Esophagus muscularis mucosa (tissue), 4 donors: Measurements from ENCODE around the gene CCT6A. TPM values are rescaled to one million over a fixed set of nuclear protein-coding genes. Genes with fewer than 3 reads are reported as not detected.
"Not testable (repeated sequence)": the region's sequence is repeated elsewhere in the genome, so short reads cannot be mapped to it uniquely, and the experiment has no call there.

ENCODE experiments used
- DNase-seq: peaks from one replicate; pipeline ENCODE4 v3.0.0-alpha.2; 2017; ENCODE audit errors: extremely low spot score
- H3K27ac ChIP-seq, 4 donors: fragments of 200-600 bp; sonication (generic); replicated peaks in 1 of 4; 1 replicate in 3 of 4; 2 replicates in 1 of 4; pipeline ENCODE4 v1.5.1; 2016 to 2019; ENCODE audit warnings: mild to moderate bottlenecking in 1 of 4
- H3K27me3 ChIP-seq, 4 donors: fragments of 200-600 bp; sonication (generic); one replicate each; pipeline versions ENCODE4 v1.5.1 to v1.6.0; 2016 to 2019
- H3K36me3 ChIP-seq, 4 donors: fragments of 200-600 bp; sonication (generic); one replicate each; pipeline ENCODE4 v1.5.1; 2016 to 2019
- H3K4me1 ChIP-seq, 4 donors: fragments of 200-600 bp; sonication (generic); one replicate each; pipeline ENCODE4 v1.5.1; 2016 to 2019
- H3K4me3 ChIP-seq, 4 donors: fragments of 200-600 bp; sonication (generic); 1 replicate in 2 of 4; 2 replicates in 2 of 4; pipeline ENCODE4 v1.5.1; 2016 to 2019; ENCODE audit warnings: mild to moderate bottlenecking in 4 of 4, moderate library complexity in 1 of 4
- H3K9me3 ChIP-seq, 4 donors: fragments of 200-600 bp; sonication (generic); 1 replicate in 3 of 4; 2 replicates in 1 of 4; pipeline ENCODE4 v1.5.1; 2016 to 2019
- EP300 ChIP-seq: sonication (generic); formaldehyde crosslinking; IDR thresholded peaks from one replicate; pipeline ENCODE4 v1.6.1; 2017; ENCODE audit warnings: antibody characterized with exemption
- POLR2A ChIP-seq: fragments of 450-650 bp; IDR thresholded peaks from one replicate; pipeline ENCODE4 v1.6.1; 2017; ENCODE audit warnings: antibody characterized with exemption, moderate library complexity, mild to moderate bottlenecking, low read depth
- POLR2AphosphoS5 ChIP-seq, 2 donors: sonication (generic); formaldehyde crosslinking; IDR thresholded peaks; one replicate each; pipeline ENCODE4 v1.6.1; 2017; ENCODE audit warnings: antibody characterized with exemption in 2 of 2
- WGBS: methylation state at CpG from one replicate; pipeline ENCODE4 v1.1.5; 2018; 5-methylcytosine and 5-hydroxymethylcytosine counted together
- intact Hi-C: fragments of 100-400 bp; cut with DNase I; formaldehyde crosslinking; loops from one replicate; pipeline ENCODE4 v1.15.1; 2023
- total RNA-seq, 4 donors: library from RNA; depleted of rRNA; stranded (reverse); fragments of >200 nt; gene quantifications; one replicate each; pipeline versions ENCODE4 v1.1.0 to v1.2.1, GENCODE V29; 2016
- TF ChIP-seq, protein P1 (sequence below), 3 experiments: fragments of 200-600 bp in 2 of 3; fragments of 450-650 bp in 1 of 3; sonication (generic) in 2 of 3; IDR thresholded peaks; one replicate each; pipeline ENCODE4 v1.5.1; 2017 to 2019; ENCODE audit warnings: antibody characterized with exemption in 3 of 3, mild to moderate bottlenecking in 2 of 3, moderate library complexity in 1 of 3

Gene CCT6A
- total RNA-seq, 4 donors from 2014 or later: 86.6 to 104 (median 87.9) TPM

DNA sequence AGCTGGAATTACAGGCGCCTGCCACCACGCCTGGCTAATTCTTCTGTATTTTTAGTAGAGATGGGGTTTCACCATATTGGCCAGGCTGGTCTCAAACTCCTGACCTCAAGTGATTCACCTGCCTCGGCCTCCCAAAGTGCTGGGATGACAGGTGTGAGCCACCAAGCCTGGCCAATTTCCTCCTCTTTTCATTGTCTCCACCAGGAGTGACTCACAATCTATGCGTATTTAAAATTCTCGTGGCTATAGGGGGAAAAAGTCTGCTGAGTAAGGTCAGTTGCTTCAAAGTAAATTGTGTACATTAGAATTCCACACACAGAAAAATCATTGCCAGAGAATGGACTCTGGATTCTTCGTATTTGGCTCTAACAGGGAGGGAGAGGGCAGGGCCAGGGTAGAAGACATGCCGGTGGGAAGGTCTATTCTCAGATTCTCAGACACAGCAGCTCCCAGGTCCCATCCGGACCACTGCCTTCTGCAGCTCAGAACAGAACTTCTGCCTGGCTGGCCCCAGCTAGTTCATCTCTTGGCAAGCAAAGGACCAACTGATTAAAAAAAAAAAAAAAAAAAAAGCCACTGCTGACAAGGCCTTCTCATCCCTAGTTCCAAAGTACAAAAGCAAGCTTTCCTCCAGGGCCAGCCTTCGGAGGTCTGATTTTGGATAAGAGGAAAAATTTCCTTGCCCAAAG is 22.5 kb upstream of the CCT6A start:
- Histone ChIP-seq H3K4me3 (no peak overlapping the region), H3K9me3 (no peaks in the 10 kb centered on the region), H3K4me1 (peaks cover 5 to 11% (median 9%) of the 10 kb centered on the region in 4 donors), H3K27me3 (no peaks in the 10 kb centered on the region), H3K27ac (no peak overlapping the region), H3K36me3 (peaks cover 0 to 11% (median 4%) of the 10 kb centered on the region in 4 donors)
- 68% methylated on average over 9 of the region's 9 CpGs for WGBS
- no peak for TF ChIP-seq EP300
- TF ChIP-seq POLR2A: no peak
- TF ChIP-seq, protein P1, sequence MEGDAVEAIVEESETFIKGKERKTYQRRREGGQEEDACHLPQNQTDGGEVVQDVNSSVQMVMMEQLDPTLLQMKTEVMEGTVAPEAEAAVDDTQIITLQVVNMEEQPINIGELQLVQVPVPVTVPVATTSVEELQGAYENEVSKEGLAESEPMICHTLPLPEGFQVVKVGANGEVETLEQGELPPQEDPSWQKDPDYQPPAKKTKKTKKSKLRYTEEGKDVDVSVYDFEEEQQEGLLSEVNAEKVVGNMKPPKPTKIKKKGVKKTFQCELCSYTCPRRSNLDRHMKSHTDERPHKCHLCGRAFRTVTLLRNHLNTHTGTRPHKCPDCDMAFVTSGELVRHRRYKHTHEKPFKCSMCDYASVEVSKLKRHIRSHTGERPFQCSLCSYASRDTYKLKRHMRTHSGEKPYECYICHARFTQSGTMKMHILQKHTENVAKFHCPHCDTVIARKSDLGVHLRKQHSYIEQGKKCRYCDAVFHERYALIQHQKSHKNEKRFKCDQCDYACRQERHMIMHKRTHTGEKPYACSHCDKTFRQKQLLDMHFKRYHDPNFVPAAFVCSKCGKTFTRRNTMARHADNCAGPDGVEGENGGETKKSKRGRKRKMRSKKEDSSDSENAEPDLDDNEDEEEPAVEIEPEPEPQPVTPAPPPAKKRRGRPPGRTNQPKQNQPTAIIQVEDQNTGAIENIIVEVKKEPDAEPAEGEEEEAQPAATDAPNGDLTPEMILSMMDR (IDR thresholded peaks at IDR 0.05): no peak
- TF ChIP-seq POLR2AphosphoS5 (IDR thresholded peaks at IDR 0.05): no peak
- no peak for DNase-seq
- intact Hi-C loops: no loop called here

GRCh38 chr7:56030340-56030739 is 21.2 kb upstream of the CCT6A start:
- Histone ChIP-seq H3K27ac (no peak overlapping the region), H3K4me1 (peaks cover 8 to 18% (median 9%) of the 10 kb centered on the region in 4 donors), H3K27me3 (no peaks in the 10 kb centered on the region), H3K4me3 (no peak overlapping the region), H3K9me3 (no peaks in the 10 kb centered on the region), H3K36me3 (peaks cover 0 to 11% (median 4%) of the 10 kb centered on the region in 4 donors)
- intact Hi-C loops: no loop called here
- DNase-seq: no peak
- TF ChIP-seq, protein P1 (IDR thresholded peaks at IDR 0.05): no peak
- no peak for TF ChIP-seq POLR2A
- no peak for TF ChIP-seq EP300
- no peak for TF ChIP-seq POLR2AphosphoS5 (IDR thresholded peaks at IDR 0.05)
- 93% methylated on average over 8 of the region's 8 CpGs for WGBS

- DNase-seq, H3K9me3 ChIP-seq, H3K4me3 ChIP-seq, intact Hi-C loops, H3K27me3 ChIP-seq, H3K27ac ChIP-seq: not testable (repeated sequence)
- 84% methylated on average over 8 of the region's 8 CpGs for WGBS
- peaks cover 8 to 18% (median 9%) of the 10 kb centered on the region in 4 donors for H3K4me1 ChIP-seq
- peaks cover 0 to 11% (median 4%) of the 10 kb centered on the region in 4 donors for H3K36me3 ChIP-seq
Measured at GRCh38 chr7:56031556-56031955, 20.0 kb upstream of the CCT6A start.

- H3K27ac ChIP-seq, DNase-seq, H3K4me3 ChIP-seq, intact Hi-C loops, H3K27me3 ChIP-seq, H3K36me3 ChIP-seq, H3K9me3 ChIP-seq: not testable (repeated sequence)
- WGBS: 90% methylated on average over 7 of the region's 7 CpGs
- peaks cover 8 to 18% (median 9%) of the 10 kb centered on the region in 4 donors for H3K4me1 ChIP-seq
Measured at GRCh38 chr7:56032578-56032977, 19.0 kb upstream of the CCT6A start.

DNA sequence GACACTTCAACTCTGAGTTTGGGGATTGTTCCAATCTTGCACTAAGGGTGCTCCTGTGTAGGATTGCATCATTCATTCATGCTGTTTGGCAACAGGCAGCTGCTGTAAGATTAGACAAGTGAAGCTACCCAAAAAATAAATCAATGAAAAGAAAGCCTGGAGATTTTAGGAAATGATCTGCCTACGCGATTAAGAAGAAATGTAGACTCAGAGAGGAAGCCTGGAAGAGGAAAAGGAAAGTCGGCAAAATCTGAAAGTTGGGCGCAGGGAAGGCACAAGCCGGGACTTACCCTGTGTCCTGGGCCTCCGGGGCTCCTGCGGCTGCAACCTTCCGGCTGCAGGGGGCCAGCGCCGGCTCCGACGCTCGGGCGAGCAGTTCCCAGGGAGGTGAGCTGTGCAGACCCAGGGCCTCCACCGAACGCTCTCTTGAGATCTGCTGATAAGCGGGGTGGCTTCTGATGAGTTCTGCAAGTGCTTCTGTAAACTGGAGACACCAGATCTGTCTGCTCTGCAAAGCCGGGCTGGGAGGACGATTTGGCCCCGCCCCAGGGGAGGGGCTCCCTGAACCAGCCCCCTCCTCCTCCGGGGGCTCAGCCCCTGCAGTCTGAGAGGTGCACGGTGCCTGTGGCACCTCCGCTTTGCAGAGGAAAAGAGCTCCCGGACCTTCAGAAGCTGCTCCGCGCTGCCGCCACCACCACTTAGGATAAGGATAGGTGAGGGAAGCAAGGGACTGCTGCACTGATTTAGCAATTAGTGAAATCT is 17.7 kb upstream of the CCT6A start:
- Histone ChIP-seq H3K4me3 (peak overlapping the region; percentile 61 to 68 (median 65)), H3K36me3 (peaks cover 0 to 13% (median 4%) of the 10 kb centered on the region in 4 donors), H3K27ac (peak overlapping the region in 3 of 4 donors; percentile 19 to 37 (median 36)), H3K4me1 (peaks cover 8 to 18% (median 9%) of the 10 kb centered on the region in 4 donors), H3K9me3 (no peaks in the 10 kb centered on the region), H3K27me3 (no peaks in the 10 kb centered on the region)
- intact Hi-C loops: no loop called here
- DNase-seq: no peak
- WGBS: 2% methylated on average over 18 of the region's 27 CpGs
- TF ChIP-seq, protein P1 (IDR thresholded peaks at IDR 0.05): peak in 2 of 3 experiments; percentile 5 to 47
- TF ChIP-seq POLR2A: no peak
